SKM-1 treated with dmso at 0.1 percent for 144 hours (cell line): Measurements from ENCODE around the gene AIFM3.

Source experiments
- DNase-seq: peaks from one replicate; lab custom pipeline; 2025; ENCODE audit not compliant: unreplicated experiment; lab: John Stamatoyannopoulos, UW

The AIFM3 gene

DNA sequence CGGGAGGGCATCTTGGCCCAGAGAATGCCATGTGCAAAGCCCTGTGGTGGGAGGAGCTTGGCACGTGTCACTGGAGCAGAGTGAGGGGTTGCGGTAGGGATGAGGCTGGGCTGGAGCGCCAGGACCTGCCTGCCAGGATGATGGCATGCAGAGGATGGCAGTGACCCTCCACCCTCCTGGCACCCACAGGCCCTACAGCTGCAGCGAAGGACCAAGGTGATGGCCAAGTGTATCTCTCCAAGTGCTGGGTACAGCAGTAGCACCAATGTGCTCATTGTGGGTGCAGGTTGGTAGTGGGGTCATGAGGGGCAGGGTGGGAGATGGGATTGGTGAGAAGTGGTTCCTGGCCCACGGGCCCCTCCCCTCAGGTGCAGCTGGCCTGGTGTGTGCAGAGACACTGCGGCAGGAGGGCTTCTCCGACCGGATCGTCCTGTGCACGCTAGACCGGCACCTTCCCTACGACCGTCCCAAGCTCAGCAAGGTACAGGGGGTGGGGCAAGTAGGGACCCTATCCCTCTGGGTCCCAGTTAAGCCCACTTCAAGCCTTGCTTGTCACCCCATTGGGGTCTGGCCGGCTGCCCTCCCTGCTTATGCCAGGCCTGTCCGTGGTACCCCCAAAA lies 7.4 kb downstream of the AIFM3 start:
- DNase-seq: no peak

DNA sequence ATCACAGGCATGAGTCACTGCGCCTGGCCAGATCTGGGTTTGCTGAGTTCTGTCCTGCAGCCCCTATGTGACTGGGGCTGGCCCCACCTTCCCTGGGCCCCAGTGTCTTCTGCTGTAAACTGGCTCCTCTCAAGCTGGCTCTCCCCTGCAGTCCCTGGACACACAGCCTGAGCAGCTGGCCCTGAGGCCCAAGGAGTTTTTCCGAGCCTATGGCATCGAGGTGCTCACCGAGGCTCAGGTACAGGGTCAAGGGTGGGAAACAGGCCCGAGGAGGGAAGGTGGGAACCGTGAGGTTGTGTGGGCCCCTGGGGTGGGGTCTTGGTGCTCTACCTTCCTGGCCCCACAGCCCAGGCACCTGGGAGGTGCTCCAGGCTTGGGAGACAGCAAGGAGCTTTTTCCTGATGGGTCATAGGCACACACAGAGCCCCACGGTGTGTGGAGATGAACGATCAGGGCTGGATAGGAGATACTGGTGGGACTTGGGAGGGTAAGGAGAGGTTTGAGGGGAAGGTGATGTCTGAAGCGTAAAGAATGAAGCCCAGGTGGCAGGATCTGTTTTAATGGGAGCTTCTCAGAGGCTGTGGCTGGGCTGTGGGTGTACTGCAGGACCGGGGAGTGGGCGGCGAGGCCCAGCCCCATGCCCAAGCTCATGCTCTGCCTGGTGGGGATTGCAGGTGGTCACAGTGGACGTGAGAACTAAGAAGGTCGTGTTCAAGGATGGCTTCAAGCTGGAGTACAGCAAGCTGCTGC lies 8.7 kb downstream of the AIFM3 start:
- no peak for DNase-seq

DNA sequence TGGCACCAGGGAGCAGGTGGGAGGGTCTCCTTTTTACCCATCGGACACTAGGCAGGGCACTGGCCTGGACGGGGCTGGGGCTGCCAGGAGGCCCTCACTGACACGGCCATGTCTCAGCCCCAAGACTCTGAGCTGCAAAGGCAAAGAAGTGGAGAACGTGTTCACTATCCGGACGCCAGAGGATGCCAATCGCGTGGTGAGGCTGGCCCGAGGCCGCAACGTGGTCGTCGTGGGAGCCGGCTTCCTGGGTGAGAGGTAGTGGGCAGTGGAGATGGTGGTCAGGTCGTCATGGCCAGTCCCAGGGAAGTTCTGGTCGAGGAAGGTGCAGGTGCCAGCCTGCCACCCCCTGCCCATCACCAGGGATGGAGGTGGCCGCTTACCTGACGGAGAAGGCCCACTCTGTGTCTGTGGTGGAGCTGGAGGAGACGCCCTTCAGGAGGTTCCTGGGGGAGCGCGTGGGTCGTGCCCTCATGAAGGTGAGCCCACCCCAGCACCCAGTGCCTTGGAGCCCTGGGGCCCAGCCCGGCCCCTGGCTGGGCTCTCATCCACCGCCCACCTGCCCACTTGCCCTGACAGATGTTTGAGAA lies 9.3 kb downstream of the AIFM3 start:
- no peak for DNase-seq

DNA sequence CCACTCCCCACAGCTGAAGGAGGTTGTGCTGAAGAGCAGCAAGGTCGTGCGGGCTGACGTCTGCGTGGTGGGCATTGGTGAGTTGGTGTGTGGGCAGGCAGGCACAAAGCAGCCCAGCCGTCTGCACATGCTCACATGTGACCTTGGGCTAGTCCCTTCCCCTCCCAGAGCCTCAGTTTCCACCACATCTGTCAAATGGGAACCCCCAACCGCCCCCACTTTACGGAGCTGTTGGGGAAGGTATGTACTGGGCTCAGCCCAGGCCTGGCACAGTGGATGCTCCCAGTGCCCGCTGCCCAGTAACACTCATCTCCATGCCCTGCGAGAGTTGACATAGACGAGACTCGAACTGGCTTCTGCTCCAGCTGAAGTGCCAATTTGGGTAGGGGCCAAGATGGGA lies 10.0 kb downstream of the AIFM3 start:
- DNase-seq: no peak

DNA sequence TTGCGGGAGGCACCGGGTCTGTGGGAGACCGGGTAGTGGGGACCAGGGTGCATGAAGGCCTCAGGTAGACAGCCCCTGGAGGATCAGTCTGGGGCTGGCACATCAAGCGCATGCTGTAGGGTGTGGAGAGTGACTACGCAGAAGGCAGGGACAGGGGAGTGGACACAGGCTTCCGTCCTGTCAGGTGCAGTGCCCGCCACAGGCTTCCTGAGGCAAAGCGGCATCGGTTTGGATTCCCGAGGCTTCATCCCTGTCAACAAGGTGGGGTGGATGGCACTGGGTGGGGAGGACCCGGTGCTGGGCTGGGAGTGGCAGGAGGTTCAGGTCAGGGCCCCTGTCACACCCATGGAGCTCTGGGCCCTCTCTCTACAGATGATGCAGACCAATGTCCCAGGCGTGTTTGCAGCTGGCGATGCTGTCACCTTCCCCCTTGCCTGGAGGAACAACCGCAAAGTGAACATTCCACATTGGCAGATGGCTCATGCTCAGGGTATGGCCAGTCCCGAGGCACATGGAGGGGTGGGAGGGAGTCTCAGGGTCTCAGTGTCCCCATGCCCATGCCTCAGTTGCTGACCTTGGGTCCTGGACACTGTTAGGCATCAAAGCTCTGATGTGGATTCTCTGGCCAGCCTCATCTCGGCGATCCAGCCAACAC lies 10.6 kb downstream of the AIFM3 start:
- DNase-seq: no peak

DNA sequence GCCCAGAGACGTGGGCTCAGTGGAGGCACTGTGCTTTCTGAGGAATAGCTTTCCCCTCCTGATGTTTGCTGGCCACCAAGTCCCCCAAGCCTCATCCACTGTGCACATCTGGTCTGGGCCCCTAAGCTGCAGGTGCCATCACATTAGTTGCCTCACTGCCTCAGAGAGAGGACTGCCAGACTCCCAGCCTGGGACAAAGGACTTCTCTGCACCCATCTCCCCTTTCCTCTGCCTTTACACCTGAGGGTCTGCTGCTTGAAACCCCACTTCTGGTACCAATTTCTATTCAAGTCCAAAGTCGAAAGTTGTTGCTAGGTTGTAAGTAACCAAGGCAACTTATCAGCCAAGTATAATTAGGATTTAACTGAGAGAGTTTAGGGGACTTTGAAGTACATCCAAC lies 11.4 kb downstream of the AIFM3 start:
- DNase-seq: no peak

DNA sequence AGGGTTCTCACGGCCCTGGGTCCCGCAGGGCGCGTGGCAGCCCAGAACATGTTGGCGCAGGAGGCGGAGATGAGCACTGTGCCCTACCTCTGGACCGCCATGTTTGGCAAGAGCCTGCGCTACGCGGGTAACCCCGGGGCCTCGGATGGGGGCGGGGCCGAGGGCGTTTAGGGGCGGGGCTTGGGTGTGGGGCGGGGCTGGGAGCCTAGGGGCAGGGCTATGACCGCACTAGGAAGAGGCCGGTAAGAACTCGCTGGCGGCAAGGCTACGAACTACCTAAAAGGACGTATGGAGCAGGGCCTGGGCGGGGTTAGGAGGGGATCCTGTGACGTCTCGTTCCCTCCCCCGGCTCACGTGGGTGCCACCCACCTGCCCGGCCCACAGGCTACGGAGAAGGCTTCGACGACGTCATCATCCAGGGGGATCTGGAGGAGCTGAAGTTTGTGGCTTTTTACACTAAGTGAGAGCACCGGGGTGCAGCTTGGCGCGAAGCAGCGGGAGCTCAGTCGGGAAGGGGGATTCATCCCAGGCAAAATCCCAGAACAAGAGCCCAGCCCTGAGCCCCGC lies 12.3 kb downstream of the AIFM3 start:
- DNase-seq: no peak

DNA sequence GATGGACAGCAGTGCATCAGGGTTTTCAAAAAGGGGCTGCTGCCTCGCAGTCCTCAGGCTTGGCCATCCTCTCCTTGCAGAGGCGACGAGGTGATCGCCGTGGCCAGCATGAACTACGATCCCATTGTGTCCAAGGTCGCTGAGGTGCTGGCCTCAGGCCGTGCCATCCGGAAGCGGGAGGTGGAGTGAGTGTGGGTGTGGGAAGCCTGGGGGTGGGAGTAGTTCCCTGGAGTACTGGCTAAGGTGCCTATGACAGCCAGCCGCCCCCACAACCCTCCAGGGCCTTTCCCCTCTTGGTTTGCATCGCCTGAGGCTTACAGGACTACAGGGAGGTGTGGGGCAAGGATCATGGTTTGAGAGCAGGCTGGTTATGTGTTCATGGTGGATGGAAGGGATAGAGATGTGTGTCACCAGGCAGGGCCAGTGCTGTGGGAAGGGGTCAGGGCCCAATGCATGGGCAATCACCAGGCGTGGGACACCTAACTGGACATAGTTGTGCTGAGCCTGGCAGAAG lies 12.9 kb downstream of the AIFM3 start:
- DNase-seq: no peak

DNA sequence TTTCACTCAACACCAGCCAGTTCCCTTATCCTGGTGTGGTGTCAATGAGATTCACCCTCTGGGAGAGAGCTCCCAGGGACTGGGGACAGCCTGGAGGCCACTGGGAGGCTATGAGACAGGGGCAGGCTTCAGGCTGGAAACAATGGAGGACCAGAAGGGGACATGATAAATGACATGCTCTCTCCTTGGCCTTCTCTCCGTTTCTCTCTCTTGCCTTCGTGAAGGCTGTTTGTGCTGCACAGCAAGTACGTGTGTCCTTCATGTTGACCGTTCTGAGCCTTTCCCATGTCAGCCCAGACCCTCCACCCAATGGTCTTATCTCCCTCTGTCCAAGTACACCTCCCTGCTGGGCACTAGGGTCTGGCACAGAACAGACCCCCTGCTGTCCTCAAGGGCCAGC lies 13.5 kb downstream of the AIFM3 start:
- DNase-seq: no peak

DNA sequence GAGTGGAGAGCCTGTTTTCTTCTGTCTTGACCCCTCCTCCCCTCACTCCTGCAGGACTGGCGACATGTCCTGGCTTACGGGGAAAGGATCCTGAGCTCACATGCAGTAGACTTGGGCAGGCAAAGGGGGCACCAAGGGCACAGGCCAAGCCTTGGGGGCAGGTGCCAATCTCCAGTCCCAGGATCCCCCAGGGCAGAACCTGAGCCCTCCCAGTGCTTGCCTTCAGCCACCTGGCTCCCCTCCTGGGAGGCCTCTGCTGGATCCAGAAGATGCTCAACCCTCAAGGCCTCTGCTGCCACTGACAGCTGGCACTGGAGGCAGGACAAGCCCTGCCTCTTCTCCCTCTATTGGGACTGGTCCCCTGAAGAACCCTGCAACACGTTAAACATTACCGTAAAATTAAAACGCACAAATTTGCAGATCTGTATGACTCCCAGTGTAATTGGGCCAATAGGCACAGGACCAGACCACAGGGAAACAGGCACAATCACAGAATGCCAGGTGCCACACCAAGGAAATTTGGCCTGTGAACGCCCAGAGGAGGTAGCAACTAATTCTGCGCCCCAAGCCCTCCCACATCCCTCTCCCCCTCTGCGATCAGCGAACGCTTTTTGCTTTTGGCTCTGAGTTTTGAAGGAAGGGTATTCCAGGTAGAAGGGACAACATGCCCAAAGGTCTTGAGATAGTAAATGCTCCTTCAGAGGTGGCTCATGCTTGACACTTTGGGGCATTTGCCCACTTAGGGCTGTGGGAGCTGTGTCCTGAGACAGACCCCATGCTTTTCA lies 14.1 kb downstream of the AIFM3 start:
- DNase-seq: no peak

DNA sequence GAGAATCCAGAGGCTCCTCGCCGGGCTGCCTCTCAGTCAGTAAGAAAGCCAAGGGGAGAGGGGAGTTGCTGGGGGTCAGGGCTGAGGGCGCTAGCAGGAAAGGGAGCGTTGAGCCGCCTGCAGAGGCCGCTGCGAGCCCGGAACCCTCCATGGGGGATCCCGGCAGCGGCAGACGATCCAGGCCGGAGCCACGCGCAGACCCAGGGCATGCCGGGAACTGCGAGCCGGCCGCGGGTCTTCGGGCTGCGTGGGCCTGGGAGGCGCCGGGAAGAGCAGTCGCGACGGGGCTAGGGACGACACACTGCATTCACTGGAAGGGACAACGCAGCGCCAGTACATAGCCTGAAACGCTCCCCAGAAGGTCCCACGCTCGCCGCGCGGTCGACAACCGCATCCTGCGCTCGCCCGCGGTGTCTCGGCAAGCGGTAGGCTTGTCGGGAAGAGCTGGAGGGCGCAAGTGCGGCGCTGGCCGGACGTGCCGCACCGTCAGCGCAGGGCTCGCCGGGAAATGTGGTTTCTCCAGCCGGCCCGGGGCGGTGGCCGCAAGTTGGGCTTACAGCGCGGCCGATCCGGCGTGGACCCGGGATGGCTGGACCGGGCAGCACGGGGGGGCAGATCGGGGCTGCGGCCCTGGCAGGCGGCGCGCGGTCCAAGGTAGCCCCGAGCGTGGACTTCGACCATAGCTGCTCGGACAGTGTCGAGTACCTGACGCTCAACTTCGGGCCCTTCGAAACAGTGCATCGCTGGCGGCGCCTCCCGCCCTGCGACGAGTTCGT lies 14.9 kb downstream of the AIFM3 start, which contains the start of gene LZTR1:
TSS of gene LZTR1 (plus strand) at position 511 of the 776 bp plus-strand sequence. CDS start at position 586, 75 bp downstream.
- peak; percentile 83 for DNase-seq

DNA sequence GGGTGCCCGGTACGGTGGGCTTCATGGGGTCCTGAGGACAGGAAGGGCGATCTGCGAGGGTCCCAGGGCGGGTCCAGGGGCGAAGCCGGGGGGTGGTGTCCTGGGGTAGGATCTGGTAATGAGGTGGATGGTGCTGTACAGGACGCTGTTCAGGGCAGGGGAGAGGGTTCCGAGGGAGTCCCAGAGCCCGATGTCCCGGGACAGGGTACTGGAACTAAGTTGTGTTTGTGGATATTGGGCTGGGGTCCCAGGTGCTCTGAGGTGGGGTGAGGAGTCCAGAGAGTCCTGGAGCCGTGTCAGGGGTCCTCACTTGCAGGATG lies 15.5 kb downstream of the AIFM3 start:
- DNase-seq: no peak

DNA sequence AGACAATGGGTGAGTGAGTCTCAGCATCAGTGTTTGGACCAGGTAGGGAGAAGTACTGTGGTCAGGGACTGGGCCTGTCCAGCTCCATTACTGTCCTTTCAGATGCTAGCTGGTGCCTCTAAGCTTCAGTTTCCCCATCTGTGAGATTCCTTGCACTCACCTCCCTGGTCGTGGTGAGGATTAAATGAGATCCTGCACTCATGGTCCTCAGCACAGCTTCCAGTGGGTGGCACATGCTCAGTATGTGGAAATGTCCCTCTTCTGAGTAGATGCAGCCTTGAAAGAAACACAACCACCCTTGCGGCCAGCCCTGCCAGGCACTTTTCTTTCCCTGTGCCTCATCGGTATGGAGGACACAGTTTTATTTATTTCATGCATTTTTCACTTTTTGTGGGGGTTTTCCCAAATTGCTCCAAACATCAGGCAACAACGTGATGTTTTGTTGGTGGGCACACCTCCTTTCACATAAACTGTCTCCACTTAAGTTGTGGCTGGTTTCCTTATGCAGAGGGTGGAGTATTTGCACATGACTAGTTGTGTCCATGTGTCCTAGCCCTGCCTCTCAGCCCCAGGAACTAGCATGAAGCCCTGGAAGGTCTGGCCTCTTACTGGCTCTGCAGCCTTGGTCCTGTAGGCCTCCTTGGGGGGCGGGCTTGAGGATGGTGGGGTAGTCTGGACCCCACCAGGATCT lies 16.2 kb downstream of the AIFM3 start:
- no peak for DNase-seq

DNA sequence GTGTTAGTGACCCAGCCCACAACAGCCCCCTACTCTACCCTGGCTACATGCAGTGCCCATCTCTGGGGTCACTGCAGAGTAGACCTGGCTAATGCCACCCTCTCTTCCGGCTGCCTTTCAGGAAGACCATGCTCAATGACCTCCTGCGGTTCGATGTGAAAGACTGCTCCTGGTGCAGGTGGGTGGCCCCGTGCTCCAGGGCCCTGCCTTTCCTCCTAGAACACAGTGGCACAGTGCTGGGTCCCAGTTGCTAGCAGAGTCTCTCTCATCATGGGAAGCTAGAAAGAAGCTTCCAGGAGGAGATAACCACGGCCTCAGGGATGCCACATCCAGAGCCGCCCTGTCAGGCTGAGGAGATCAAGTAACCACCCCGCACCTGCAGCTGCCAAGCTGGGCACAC lies 18.7 kb downstream of the AIFM3 start:
- DNase-seq: no peak

DNA sequence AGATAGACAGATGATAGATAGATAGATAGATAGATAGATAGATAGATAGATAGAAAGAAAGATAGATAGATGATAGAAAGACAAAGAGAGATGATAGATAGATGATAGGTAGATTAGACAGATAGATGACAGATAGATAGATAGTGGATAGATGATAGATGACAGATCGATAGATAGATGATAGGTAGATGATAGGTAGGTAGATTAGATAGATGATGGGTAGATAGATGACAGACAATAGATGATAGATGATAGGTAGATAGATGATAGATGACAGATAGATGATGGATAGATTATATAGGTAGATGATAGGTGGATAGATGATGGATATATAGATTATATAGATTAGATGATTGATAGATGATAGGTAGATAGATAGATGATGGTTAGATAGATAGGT lies 19.3 kb downstream of the AIFM3 start:
- no peak for DNase-seq

DNA sequence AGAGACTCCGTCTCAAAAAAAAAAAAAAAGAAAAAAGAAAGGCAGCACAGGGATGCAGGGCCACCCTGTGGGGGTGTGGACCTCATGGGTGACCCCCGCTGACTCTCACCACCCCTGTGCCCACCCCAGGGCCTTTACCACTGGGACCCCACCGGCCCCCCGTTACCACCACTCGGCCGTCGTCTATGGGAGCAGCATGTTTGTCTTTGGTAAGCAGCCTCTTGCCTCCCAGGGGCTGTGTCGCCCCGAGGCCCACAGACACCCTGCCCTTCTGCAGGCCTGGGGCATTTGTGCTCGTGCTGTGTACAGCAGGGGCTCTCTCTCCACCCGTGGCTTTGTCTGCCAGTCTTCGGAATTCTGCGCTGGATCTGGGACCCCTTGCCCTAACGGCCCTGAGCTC lies 20.3 kb downstream of the AIFM3 start:
- no peak for DNase-seq

DNA sequence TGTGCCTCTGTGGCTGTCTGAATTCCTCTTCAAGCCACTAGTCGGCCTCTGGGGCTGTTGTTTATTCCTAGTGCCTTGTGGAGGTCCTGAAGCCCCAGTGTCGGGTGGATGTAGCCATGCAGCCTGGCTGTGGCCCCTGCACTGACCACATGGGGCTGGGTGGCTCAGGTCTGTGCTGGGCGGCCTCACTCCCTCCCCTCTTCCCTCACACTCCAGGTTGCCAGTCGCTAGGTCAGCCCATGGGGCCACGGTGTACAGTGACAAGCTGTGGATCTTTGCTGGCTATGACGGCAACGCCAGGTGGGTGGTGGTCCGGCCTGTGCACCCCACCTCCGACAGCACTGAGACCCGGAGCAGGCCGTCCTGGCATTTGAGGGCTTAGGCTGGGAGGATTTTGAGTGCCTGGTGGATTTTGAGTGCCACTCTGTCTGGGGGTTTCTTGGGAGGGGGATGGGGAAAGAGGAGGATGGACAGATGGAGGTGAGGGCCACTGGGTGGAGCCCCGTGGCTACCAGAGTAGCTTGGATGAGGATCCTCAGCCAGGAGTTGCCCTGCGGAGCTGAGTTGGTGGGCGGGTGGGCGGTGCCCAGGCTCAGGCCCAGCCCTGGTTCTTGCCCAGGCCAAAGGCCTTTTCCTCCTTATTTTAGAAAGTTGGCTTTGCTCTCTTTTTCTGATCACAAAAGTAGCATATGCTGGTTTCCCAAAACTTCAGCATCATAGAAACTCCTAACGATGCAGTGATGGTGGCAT lies 21.7 kb downstream of the AIFM3 start:
- DNase-seq: no peak

DNA sequence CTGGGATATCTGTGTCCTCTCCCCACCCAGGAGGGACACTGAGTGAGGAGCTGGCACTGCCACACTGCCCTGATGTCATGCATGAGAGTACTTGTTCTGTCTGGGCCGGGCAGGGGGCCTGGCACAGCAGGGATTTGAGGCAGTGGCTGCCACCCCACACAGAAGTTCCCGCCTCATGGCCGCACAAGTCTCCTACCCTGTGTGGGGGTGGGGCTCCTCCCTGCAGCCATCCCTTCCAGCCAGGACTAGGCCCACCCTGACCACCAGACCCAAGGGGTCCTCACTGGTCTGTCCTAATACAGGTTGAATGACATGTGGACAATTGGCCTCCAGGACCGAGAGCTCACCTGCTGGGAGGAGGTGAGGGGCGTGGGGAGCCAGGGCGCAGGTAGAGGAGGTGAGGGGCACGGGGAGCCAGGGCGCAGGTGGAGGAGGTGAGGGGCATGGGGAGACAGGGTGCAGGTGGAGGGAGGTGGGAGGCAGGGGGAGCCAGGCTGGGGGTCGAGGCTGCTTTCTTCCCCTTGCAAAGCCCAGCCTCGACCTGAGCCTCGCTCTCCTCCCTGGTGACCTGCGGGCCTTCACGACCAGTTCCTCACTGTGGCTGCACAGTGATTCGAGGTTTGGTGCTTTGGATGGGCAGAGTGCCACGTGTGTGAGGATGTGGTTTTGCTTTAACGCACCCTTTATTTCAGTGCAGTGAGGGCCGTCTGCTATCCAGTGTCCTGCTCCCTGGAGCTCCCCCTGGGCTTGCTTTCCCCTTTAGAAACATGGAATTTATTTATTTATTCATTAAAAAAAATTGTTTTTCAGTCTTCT lies 22.5 kb downstream of the AIFM3 start:
- no peak for DNase-seq
